22Rv1 (cell line): ENCODE results near the gene RAB3B.

Experiments used
- ZFX ChIP-seq: fragments of 450-650 bp; IDR thresholded peaks from 2 replicates; pipeline ENCODE4 v1.6.1; 2017; ENCODE audit warnings: antibody characterized with exemption, borderline replicate concordance
- TF ChIP-seq, protein P1 (sequence below): fragments of 450-650 bp; IDR thresholded peaks from 2 replicates; pipeline ENCODE4 v1.5.1; 2017; ENCODE audit warnings: mild to moderate bottlenecking

GRCh38 chr1:51859333-51859732, 131.2 kb downstream of the RAB3B start:
- TF ChIP-seq, protein P1, sequence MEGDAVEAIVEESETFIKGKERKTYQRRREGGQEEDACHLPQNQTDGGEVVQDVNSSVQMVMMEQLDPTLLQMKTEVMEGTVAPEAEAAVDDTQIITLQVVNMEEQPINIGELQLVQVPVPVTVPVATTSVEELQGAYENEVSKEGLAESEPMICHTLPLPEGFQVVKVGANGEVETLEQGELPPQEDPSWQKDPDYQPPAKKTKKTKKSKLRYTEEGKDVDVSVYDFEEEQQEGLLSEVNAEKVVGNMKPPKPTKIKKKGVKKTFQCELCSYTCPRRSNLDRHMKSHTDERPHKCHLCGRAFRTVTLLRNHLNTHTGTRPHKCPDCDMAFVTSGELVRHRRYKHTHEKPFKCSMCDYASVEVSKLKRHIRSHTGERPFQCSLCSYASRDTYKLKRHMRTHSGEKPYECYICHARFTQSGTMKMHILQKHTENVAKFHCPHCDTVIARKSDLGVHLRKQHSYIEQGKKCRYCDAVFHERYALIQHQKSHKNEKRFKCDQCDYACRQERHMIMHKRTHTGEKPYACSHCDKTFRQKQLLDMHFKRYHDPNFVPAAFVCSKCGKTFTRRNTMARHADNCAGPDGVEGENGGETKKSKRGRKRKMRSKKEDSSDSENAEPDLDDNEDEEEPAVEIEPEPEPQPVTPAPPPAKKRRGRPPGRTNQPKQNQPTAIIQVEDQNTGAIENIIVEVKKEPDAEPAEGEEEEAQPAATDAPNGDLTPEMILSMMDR: no peak
- no peak for TF ChIP-seq ZFX
